Measurements from ENCODE around the gene ZBTB46. TPM values are rescaled to one million over a fixed set of nuclear protein-coding genes. Genes with fewer than 3 reads are reported as not detected.

Gene ZBTB46
- total RNA-seq, 1 experiment from 2014 or later: 3.6 TPM

DNA sequence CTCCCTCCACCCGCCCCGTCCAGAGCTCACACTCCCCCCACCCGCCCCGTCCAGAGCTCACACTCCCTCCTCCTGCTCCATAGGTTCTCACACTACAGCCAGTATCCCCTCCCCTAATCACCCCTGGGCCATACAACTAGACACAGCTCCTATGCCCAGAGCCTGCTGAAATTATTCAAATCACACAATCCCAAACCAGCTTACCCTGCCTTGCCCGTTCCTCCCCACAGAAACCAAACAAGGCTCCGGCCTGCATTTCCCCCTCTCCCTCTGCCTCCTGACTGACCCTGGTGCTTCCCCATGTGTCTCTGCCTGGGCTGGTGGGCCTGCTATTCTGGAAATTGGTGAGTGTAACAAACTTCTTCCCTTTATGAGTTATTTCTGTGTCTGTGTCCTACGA lies 72.9 kb downstream of the ZBTB46 start:
- Histone ChIP-seq H3K79me2 (ENCODE audit: low read depth) (no peaks in the 10 kb centered on the region), H3K4me1 (replicated peaks; ENCODE audit: insufficient read depth) (no peaks in the 10 kb centered on the region), H3K4me2 (no peak overlapping the region), H3K9me2 (ENCODE audit: insufficient read depth) (no peaks in the 10 kb centered on the region), H3K9me3 (ENCODE audit: insufficient read depth, low read depth) (no peaks in the 10 kb centered on the region), H3K27ac (no peak overlapping the region), H3F3A (ENCODE audit: insufficient read depth, low read depth) (peaks cover 4% of the 10 kb centered on the region; the same call in 1 of the 2 replicates), H3K4me3 (no peak overlapping the region), H4K20me1 (ENCODE audit: insufficient read depth) (no peaks in the 10 kb centered on the region), H3K27me3 (ENCODE audit: insufficient read depth, low read depth) (peaks cover 5% of the 10 kb centered on the region; the same call in 1 of the 2 replicates), H2AFZ (no peak overlapping the region), H3K36me3 (ENCODE audit: low read depth) (no peaks in the 10 kb centered on the region)
- ChIA-PET POLR2A (ENCODE audit: unreplicated experiment) (no interaction called here), CTCF (no interaction called here)
- BruUV-seq (replicated peaks): no TSS peak
- DNase-seq: no peak
- intact Hi-C loops (cut with micrococcal nuclease; ENCODE audit: unreplicated experiment): no loop called here
- TF ChIP-seq, protein P1, sequence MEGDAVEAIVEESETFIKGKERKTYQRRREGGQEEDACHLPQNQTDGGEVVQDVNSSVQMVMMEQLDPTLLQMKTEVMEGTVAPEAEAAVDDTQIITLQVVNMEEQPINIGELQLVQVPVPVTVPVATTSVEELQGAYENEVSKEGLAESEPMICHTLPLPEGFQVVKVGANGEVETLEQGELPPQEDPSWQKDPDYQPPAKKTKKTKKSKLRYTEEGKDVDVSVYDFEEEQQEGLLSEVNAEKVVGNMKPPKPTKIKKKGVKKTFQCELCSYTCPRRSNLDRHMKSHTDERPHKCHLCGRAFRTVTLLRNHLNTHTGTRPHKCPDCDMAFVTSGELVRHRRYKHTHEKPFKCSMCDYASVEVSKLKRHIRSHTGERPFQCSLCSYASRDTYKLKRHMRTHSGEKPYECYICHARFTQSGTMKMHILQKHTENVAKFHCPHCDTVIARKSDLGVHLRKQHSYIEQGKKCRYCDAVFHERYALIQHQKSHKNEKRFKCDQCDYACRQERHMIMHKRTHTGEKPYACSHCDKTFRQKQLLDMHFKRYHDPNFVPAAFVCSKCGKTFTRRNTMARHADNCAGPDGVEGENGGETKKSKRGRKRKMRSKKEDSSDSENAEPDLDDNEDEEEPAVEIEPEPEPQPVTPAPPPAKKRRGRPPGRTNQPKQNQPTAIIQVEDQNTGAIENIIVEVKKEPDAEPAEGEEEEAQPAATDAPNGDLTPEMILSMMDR (conservative IDR thresholded peaks at IDR 0.05): no peak
- TF ChIP-seq EZH2 (IDR thresholded peaks at IDR 0.05; ENCODE audit: low read depth): no peak

DNA sequence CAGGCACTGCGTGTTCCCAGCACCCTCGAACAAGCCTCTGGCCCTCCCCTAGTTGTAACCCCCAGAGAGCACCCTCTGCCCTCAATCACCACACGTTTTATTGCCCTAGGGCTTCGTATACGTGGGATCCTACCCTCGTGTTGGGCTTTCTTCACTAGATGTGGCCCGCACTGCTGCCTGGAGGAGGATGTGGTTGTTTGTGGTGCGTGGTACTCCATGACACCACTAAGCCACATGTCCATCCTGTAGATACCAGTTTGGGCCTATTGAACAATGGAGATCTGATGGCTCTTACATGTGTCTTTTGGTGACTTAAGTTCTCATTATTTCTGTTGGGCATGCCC lies 74.4 kb downstream of the ZBTB46 start:
- H3K9me2 ChIP-seq (ENCODE audit: insufficient read depth): no peaks in the 10 kb centered on the region
- ChIA-PET POLR2A (ENCODE audit: unreplicated experiment) (no interaction called here), CTCF (no interaction called here)
- H3K27ac ChIP-seq: no peak overlapping the region
- H3K9me3 ChIP-seq (ENCODE audit: insufficient read depth, low read depth): no peaks in the 10 kb centered on the region
- no peak overlapping the region for H3K4me3 ChIP-seq
- DNase-seq: no peak
- peaks cover 4% of the 10 kb centered on the region; the same call in 1 of the 2 replicates for H3F3A ChIP-seq (ENCODE audit: insufficient read depth, low read depth)
- no peaks in the 10 kb centered on the region for H3K36me3 ChIP-seq (ENCODE audit: low read depth)
- H3K79me2 ChIP-seq (ENCODE audit: low read depth): no peaks in the 10 kb centered on the region
- intact Hi-C loops (cut with micrococcal nuclease; ENCODE audit: unreplicated experiment): no loop called here
- H2AFZ ChIP-seq: no peak overlapping the region
- no peaks in the 10 kb centered on the region for H4K20me1 ChIP-seq (ENCODE audit: insufficient read depth)
- H3K27me3 ChIP-seq (ENCODE audit: insufficient read depth, low read depth): peaks cover 5% of the 10 kb centered on the region; the same call in 1 of the 2 replicates
- no peak overlapping the region for H3K4me2 ChIP-seq
- TF ChIP-seq EZH2 (IDR thresholded peaks at IDR 0.05; ENCODE audit: low read depth): no peak
- TF ChIP-seq, protein P1 (conservative IDR thresholded peaks at IDR 0.05): no peak
- no TSS peak for BruUV-seq (replicated peaks)
- no peaks in the 10 kb centered on the region for H3K4me1 ChIP-seq (replicated peaks; ENCODE audit: insufficient read depth)

DNA sequence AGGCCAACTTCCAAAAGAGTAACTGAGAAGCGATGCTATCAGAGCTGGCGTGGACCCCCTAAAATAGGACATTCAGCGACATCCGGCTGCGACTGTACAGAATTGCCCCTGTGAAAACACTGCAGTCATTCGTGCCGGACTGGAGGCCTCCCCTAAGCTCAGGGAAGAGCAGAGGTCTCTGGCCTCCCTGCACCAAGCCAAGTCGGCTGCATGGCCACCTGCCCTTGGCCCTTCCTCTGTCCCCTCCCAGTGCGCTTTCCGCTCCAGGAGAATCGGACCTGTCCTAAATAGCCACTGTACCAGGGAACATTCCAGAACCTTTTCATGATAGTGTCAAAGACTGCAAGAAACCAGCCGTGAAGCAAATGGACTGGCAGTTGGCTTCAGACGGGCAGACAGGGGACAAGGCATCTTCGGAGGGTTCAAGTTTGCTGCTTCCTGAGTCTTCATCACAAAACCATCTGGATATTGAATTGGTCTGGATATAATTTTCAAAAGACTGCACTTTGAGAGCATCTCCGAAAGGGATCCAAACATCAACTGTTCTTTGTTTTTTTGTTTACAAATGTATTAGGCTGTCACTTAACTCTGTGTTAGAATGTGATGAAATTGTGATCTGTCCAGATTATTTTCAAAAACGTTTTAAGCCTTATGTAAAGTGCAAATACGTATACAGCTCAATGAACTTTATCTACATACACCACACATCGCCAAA lies 75.0 kb downstream of the ZBTB46 start:
- no peaks in the 10 kb centered on the region for H3K4me1 ChIP-seq (replicated peaks; ENCODE audit: insufficient read depth)
- H3K36me3 ChIP-seq (ENCODE audit: low read depth): no peaks in the 10 kb centered on the region
- peaks cover 6% of the 10 kb centered on the region; the same call in 1 of the 2 replicates for H3F3A ChIP-seq (ENCODE audit: insufficient read depth, low read depth)
- no peak for TF ChIP-seq EZH2 (IDR thresholded peaks at IDR 0.05; ENCODE audit: low read depth)
- TF ChIP-seq, protein P1 (conservative IDR thresholded peaks at IDR 0.05): no peak
- no peaks in the 10 kb centered on the region for H3K9me2 ChIP-seq (ENCODE audit: insufficient read depth)
- DNase-seq: no peak
- intact Hi-C loops (cut with micrococcal nuclease; ENCODE audit: unreplicated experiment): no loop called here
- POLR2A ChIA-PET (ENCODE audit: unreplicated experiment): no interaction called here
- H3K4me3 ChIP-seq: no peak overlapping the region
- H3K27me3 ChIP-seq (ENCODE audit: insufficient read depth, low read depth): peaks cover 5% of the 10 kb centered on the region; the same call in 1 of the 2 replicates
- H4K20me1 ChIP-seq (ENCODE audit: insufficient read depth): no peaks in the 10 kb centered on the region
- no peak overlapping the region for H2AFZ ChIP-seq
- no peak overlapping the region for H3K4me2 ChIP-seq
- no peaks in the 10 kb centered on the region for H3K79me2 ChIP-seq (ENCODE audit: low read depth)
- H3K27ac ChIP-seq: no peak overlapping the region
- no peaks in the 10 kb centered on the region for H3K9me3 ChIP-seq (ENCODE audit: insufficient read depth, low read depth)
- BruUV-seq (replicated peaks): no TSS peak
- CTCF ChIA-PET: no interaction called here
